DMS53 treated with DMSO at 0.1 percent for 48 hours (cell line): ENCODE measurements around the gene CES1.
"Not testable (repeated sequence)": the region's sequence is repeated elsewhere in the genome, so short reads cannot be mapped to it uniquely, and the experiment has no call there.

Experiments used
- DNase-seq: peaks from one replicate; lab custom pipeline; 2025; ENCODE audit not compliant: unreplicated experiment; lab: John Stamatoyannopoulos, UW

CES1 gene

GRCh38 chr16:55832425-55832772 lies 497 bp downstream of the CES1 start:
- no peak for DNase-seq

GRCh38 chr16:55830658-55831294 lies 2.1 kb downstream of the CES1 start:
- no peak for DNase-seq

- DNase-seq, result not testable (repeated sequence)
These were observed 3.7 kb downstream of the CES1 start for GRCh38 chr16:55829232-55829631.

- DNase-seq, result no peak
These were observed 4.2 kb downstream of the CES1 start for GRCh38 chr16:55828680-55829079.

- no peak for DNase-seq
These were observed 7.7 kb downstream of the CES1 start for GRCh38 chr16:55825115-55825728.

- DNase-seq, result no peak
These were observed 8.4 kb downstream of the CES1 start for GRCh38 chr16:55824473-55825000.

- no peak for DNase-seq
These were observed 10.6 kb downstream of the CES1 start for GRCh38 chr16:55822280-55822810.

GRCh38 chr16:55821210-55821609 lies 11.7 kb downstream of the CES1 start:
- DNase-seq, result no peak

GRCh38 chr16:55820615-55821014 lies 12.3 kb downstream of the CES1 start:
- no peak for DNase-seq

GRCh38 chr16:55817236-55817912 lies 15.5 kb downstream of the CES1 start:
- DNase-seq, result no peak

GRCh38 chr16:55816222-55816621 lies 16.7 kb downstream of the CES1 start:
- not testable (repeated sequence) for DNase-seq

- no peak for DNase-seq
These were observed 17.6 kb downstream of the CES1 start for GRCh38 chr16:55815320-55815719.

GRCh38 chr16:55814174-55814573 lies 18.7 kb downstream of the CES1 start:
- not testable (repeated sequence) for DNase-seq

- DNase-seq, result not testable (repeated sequence)
These were observed 19.2 kb downstream of the CES1 start for GRCh38 chr16:55813730-55814129.

GRCh38 chr16:55812951-55813350 lies 19.9 kb downstream of the CES1 start:
- DNase-seq, result no peak

- no peak for DNase-seq
These were observed 21.1 kb downstream of the CES1 start for GRCh38 chr16:55811811-55812210.

- no peak for DNase-seq
These were observed 22.4 kb downstream of the CES1 start for GRCh38 chr16:55810451-55810961.

- DNase-seq, result no peak
These were observed 23.0 kb downstream of the CES1 start for GRCh38 chr16:55809851-55810250.

- DNase-seq, result no peak
These were observed 23.5 kb downstream of the CES1 start for GRCh38 chr16:55809386-55809785.

- not testable (repeated sequence) for DNase-seq
These were observed 24.6 kb downstream of the CES1 start for GRCh38 chr16:55808286-55808685.

- not testable (repeated sequence) for DNase-seq
These were observed 27.8 kb downstream of the CES1 start for GRCh38 chr16:55805104-55805503.

- not testable (repeated sequence) for DNase-seq
These were observed 29.2 kb downstream of the CES1 start for GRCh38 chr16:55803681-55804080.
